IMR-90 (cell line): ENCODE data around the gene SLC46A3. TPM values are rescaled to one million over a fixed set of nuclear protein-coding genes. Genes with fewer than 3 reads are reported as not detected.
"Not testable (repeated sequence)": the region's sequence is repeated elsewhere in the genome, so short reads cannot be mapped to it uniquely, and the experiment has no call there.

ENCODE experiments used
- ATAC-seq: fragments of 200-7000 bp; cut with Tn5 transposase; 2 replicates; pipeline ENCODE4 v1.9.1; 2020; ENCODE audit warnings: low read depth, mild to moderate bottlenecking, moderate library complexity
- BruUV-seq: library from RNA; stranded (reverse); fragments of 400-500 nt; replicated peaks from 2 replicates; lab custom pipeline; 2021; lab: Mats Ljungman, UMichigan
- CTCF ChIA-PET: fragments of 300-600 bp; formaldehyde crosslinking; extraction: SDS; loops from one replicate; lab custom pipeline; 2021; ENCODE audit warnings: antibody characterized with exemption; lab: Yijun Ruan, JAX
- POLR2A ChIA-PET: fragments of 300-600 bp; sonication (Branson Sonifier 250); formaldehyde crosslinking; loops from one replicate; lab custom pipeline; 2022; ENCODE audit warnings: antibody characterized with exemption; ENCODE audit not compliant: unreplicated experiment; lab: Charles Lee
- DNase-seq: peaks from one replicate; pipeline ENCODE4 v3.0.0; 2013
- H2AFZ ChIP-seq: replicated peaks from 2 replicates; pipeline ENCODE3; 2013; ENCODE audit warnings: low read length, mild to moderate bottlenecking; ENCODE audit not compliant: poor library complexity
- H2AK5ac ChIP-seq: 2 replicates; pipeline ENCODE4 v1.6.1; 2013; ENCODE audit warnings: low read depth, low read length, inconsistent platforms
- H2AK9ac ChIP-seq: replicated peaks from 2 replicates; pipeline ENCODE3; 2013; ENCODE audit warnings: mild to moderate bottlenecking, low read depth, low read length, moderate library complexity; ENCODE audit not compliant: poor library complexity
- H2BK120ac ChIP-seq: 2 replicates; pipeline ENCODE4 v1.6.1; 2013; ENCODE audit warnings: low read depth, low read length, inconsistent platforms
- H2BK15ac ChIP-seq: 3 replicates; pipeline ENCODE4 v1.6.1; 2013; ENCODE audit warnings: low read depth, low read length, inconsistent platforms
- H2BK20ac ChIP-seq: 2 replicates; pipeline ENCODE4 v1.6.1; 2013; ENCODE audit warnings: low read depth, mild to moderate bottlenecking, inconsistent platforms, low read length, moderate library complexity
- H2BK5ac ChIP-seq: 2 replicates; pipeline ENCODE4 v1.6.1; 2013; ENCODE audit warnings: mild to moderate bottlenecking, low read depth, low read length, inconsistent platforms; ENCODE audit not compliant: poor library complexity, severe bottlenecking
- H3K14ac ChIP-seq: replicated peaks from 2 replicates; pipeline ENCODE4 v1.6.1; 2013; ENCODE audit warnings: low read depth, low read length, inconsistent platforms
- H3K18ac ChIP-seq: 2 replicates; pipeline ENCODE4 v1.6.1; 2013; ENCODE audit warnings: low read depth, low read length, control low read depth
- H3K23ac ChIP-seq: 2 replicates; pipeline ENCODE4 v1.6.1; 2013; ENCODE audit warnings: low read depth, low read length, inconsistent platforms
- H3K27ac ChIP-seq: 2 replicates; pipeline ENCODE4 v1.5.1; 2013; ENCODE audit warnings: mild to moderate bottlenecking, control low read depth, low read length; ENCODE audit not compliant: insufficient read depth
- H3K27me3 ChIP-seq: 2 replicates; pipeline ENCODE4 v1.6.1; 2013; ENCODE audit warnings: low read length; ENCODE audit not compliant: control insufficient read depth, insufficient read depth
- H3K36me3 ChIP-seq: 2 replicates; pipeline ENCODE4 v1.6.1; 2013; ENCODE audit warnings: low read length, mixed read lengths; ENCODE audit not compliant: control insufficient read depth, insufficient read depth
- H3K4ac ChIP-seq: 2 replicates; pipeline ENCODE4 v1.6.1; 2013; ENCODE audit warnings: low read depth, low read length, inconsistent platforms
- H3K4me1 ChIP-seq: 2 replicates; pipeline ENCODE4 v1.6.1; 2013; ENCODE audit warnings: low read length, mixed read lengths; ENCODE audit not compliant: control insufficient read depth, insufficient read depth
- H3K4me2 ChIP-seq: 2 replicates; pipeline ENCODE4 v1.6.1; 2013; ENCODE audit warnings: low read depth, mild to moderate bottlenecking, control low read depth, low read length, moderate library complexity
- H3K4me3 ChIP-seq: 2 replicates; pipeline ENCODE4 v1.5.1; 2013; ENCODE audit warnings: low read depth, mild to moderate bottlenecking, control low read depth, low read length, moderate library complexity; ENCODE audit not compliant: insufficient read depth
- H3K56ac ChIP-seq: 2 replicates; pipeline ENCODE4 v1.6.1; 2013; ENCODE audit warnings: low read length, inconsistent platforms; ENCODE audit not compliant: insufficient read depth; ENCODE audit errors: extremely low read depth
- H3K79me1 ChIP-seq, 2 experiments: 2 replicates each; pipeline ENCODE4 v1.6.1; 2013; ENCODE audit warnings: low read length in 2 of 2, inconsistent platforms in 1 of 2, low read depth in 1 of 2
- H3K9ac ChIP-seq: 2 replicates; pipeline ENCODE4 v1.6.1; 2013; ENCODE audit warnings: low read depth, low read length, control low read depth
- H3K9me1 ChIP-seq: 2 replicates; pipeline ENCODE4 v1.6.1; 2013; ENCODE audit warnings: low read length, inconsistent platforms; ENCODE audit not compliant: insufficient read depth
- H3K9me3 ChIP-seq: 2 replicates; pipeline ENCODE4 v1.6.1; 2013; ENCODE audit warnings: low read length; ENCODE audit not compliant: control insufficient read depth, insufficient read depth
- H4K20me1 ChIP-seq: 2 replicates; pipeline ENCODE4 v1.6.1; 2013; ENCODE audit warnings: low read length, inconsistent platforms; ENCODE audit not compliant: insufficient read depth
- H4K5ac ChIP-seq: 2 replicates; pipeline ENCODE4 v1.6.1; 2013; ENCODE audit warnings: mild to moderate bottlenecking, low read depth, low read length, control low read depth
- H4K8ac ChIP-seq, 2 experiments: 2 replicates each; pipeline ENCODE4 v1.6.1; 2013; ENCODE audit warnings: low read depth in 2 of 2, low read length in 2 of 2, control low read depth in 1 of 2, inconsistent platforms in 1 of 2
- H4K91ac ChIP-seq: 2 replicates; pipeline ENCODE4 v1.6.1; 2013; ENCODE audit warnings: low read depth, low read length, inconsistent platforms; ENCODE audit not compliant: insufficient read depth
- CEBPB ChIP-seq: IDR thresholded peaks from 2 replicates; pipeline ENCODE4 v1.6.1; 2012; ENCODE audit warnings: low read depth, low read length, improper control_type of control experiment
- WGBS, 2 experiments: methylation state at CpG; one replicate each; pipeline versions ENCODE4 v1.1.5 to v1.1.7; 2013; ENCODE audit warnings: missing lambda C conversion rate in 2 of 2; ENCODE audit not compliant: insufficient read length in 1 of 2; ENCODE audit errors: extremely low coverage in 2 of 2; 5-methylcytosine and 5-hydroxymethylcytosine counted together
- dilution Hi-C: fragments of 300-500 bp; cut with HindIII; formaldehyde crosslinking; loops from one replicate; pipeline ENCODE4 v1.14.3; 2018; ENCODE audit warnings: low sequenced_read_pairs; ENCODE audit not compliant: unreplicated experiment
- in situ Hi-C: fragments of 300-500 bp; cut with MboI; formaldehyde crosslinking; loops from 3 replicates; pipeline ENCODE4 v1.14.3; 2019; ENCODE audit warnings: low sequenced_read_pairs, inconsistent platforms, mixed read lengths
- intact Hi-C: fragments of 100-400 bp; cut with micrococcal nuclease; formaldehyde crosslinking; loops from 2 replicates; pipeline ENCODE4 v1.10.0; 2022
- polyA plus RNA-seq, 3 experiments: library from polyadenylated mRNA; depleted of rRNA; stranded (reverse); fragments of >200 nt; gene quantifications; 2 replicates each; pipeline ENCODE4 v1.2.3, GENCODE V29; 2012; ENCODE audit warnings: low replicate concordance in 1 of 3
- total RNA-seq: library from RNA; depleted of rRNA; stranded (reverse); fragments of >200 nt; gene quantifications from 2 replicates; pipeline ENCODE4 v1.2.3, GENCODE V29; 2012

SLC46A3 gene
- total and polyA plus RNA-seq, 2 of the 4 experiments (the other 2 are of a cell fraction) = 0.54 to 0.89 TPM

DNA sequence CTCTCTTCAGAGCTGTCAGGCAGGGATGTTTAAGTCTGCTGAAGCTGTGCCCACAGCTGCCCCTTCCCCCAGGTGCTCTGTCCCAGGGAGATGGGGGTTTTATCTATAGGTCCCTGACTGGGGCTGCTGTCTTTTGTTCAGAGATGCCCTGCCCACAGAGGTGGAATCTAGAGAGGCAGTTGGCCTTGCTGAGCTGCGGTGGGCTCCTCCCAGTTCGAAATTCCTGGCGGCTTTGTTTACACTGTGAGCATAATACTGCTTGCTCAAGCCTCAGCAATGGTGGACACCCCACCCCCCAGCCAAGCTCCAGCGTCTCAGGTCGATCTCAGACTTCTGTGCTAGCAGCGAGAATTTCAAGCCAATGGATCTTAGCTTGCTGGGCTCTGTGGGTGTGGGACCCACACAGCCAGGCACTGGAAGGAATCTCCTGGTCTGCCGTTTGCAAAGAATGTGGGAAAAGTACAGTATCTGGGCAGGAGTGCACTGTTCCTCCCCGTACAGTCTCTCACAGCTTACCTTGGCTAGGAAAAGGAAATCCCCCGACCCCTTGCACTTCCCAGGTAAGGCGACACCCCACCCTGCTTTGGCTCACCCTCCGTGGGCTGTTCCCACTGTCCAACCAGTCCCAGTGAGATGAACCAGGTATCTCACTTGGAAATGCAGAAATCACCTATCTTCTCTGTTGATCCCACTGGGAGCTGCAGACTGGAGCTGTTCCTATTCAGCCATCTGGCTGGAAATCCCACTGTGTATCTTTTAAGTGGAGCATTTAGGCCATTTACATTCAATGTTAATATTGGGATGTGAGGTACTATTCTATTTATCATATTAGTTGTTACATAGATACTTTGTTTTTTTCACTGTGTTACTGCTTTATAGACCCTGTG lies 24.9 kb downstream of the SLC46A3 start:
- Histone ChIP-seq H4K8ac (peak overlapping the region; percentile 35 to 96; a peak in 3 of 4 replicates), H3K4ac (peak overlapping the region; percentile 81), H3K14ac (peak overlapping the region; percentile 84), H4K91ac (peak overlapping the region; percentile 86), H4K5ac (peak overlapping the region; percentile 84), H2BK120ac (peak overlapping the region; percentile 91), H3K56ac (peak overlapping the region; percentile 32; the same call in 1 of the 2 replicates), H3K9ac (peak overlapping the region; percentile 50; the same call in 1 of the 2 replicates), H3K27ac (peak overlapping the region; percentile 53), H3K18ac (peak overlapping the region; percentile 87), H2BK20ac (peak overlapping the region; percentile 80; the same call in 1 of the 2 replicates), H3K4me2 (peak overlapping the region; percentile 89), H2BK15ac (peak overlapping the region; percentile 80; the same call in 1 of the 3 replicates), H2AK5ac (peak overlapping the region; percentile 78), H2AFZ (peak overlapping the region; percentile 94), H3K4me3 (peak overlapping the region; percentile 4; the same call in 1 of the 2 replicates), H2BK5ac (peak overlapping the region; percentile 70)
- H3K36me3 ChIP-seq, H3K9me1 ChIP-seq, BruUV-seq, in situ Hi-C loops, H3K9me3 ChIP-seq, dilution Hi-C loops, H3K23ac ChIP-seq, H4K20me1 ChIP-seq, intact Hi-C loops, H3K79me1 ChIP-seq, H2AK9ac ChIP-seq, H3K27me3 ChIP-seq, H3K4me1 ChIP-seq, POLR2A ChIA-PET: not testable (repeated sequence)
- DNase-seq (peak; percentile 76), ATAC-seq (peak; percentile 98)
- CTCF ChIA-PET = interaction anchor here (1.2 kb wide), 1 partner anchor 14 kb away, joined by 3 read pairs; no protein-coding TSS in a partner anchor
- TF ChIP-seq CEBPB = peak; percentile 71
- 0% methylated on average over 1 of the region's 11 CpGs; no CpG with 5 or more reads in 1 of the 2 experiments for WGBS, 2 experiments
